Measurements from ENCODE around the gene LRRC37A3. TPM values are rescaled to one million over a fixed set of nuclear protein-coding genes. Genes with fewer than 3 reads are reported as not detected.
"Not testable (repeated sequence)": the region's sequence is repeated elsewhere in the genome, so short reads cannot be mapped to it uniquely, and the experiment has no call there.

The LRRC37A3 gene
- 1 to 10 TPM; 2.6 to 3.3 TPM for total RNA-seq

DNA sequence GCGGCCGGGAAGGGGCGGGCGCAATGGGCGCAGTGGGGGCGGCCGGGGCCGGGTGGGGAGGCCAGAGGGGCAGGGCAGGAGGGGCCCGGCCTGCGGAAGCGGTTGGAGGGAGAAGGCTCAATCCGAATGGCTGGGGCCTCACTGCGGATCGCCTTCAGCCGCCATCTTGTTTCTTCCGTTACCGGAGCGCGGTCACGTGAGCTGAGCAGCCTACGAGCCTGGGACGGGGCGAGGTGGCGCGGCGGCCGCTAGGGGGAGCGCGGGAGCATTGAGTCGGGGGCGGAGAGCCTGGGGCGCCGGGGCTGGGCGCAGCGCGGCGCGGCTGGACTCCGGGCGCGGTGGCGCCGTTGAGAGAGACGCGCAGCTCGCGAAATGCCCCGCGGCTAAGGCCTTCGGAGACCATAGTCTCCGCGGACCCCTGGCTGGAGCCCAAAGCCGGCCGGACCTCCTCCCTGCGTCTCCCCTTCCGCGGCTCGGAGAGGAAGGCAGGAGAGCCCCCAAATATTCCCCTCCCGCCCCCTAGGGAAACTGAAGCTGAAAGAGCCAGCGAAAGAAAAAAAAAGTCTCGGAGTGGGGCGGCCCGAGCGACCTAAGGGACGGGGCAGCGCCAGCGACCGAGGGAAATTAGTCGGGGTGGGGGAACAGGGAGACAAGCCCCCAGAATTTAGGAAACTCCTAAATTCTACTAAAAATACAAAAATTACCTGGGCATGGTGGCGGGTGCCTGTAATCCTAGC is at the start of gene LRRC37A3:
Gene LRRC37A3, minus strand, starts transcription at position 190 of the 737 bp plus-strand sequence. CDS start 22,221 bp downstream, outside the sequence.
- H3K27me3 Mint-ChIP-seq; H3K4me1 Mint-ChIP-seq; H3K36me3 Mint-ChIP-seq (ENCODE audit: low read depth); POLR2A ChIA-PET; H3K9me3 Mint-ChIP-seq (ENCODE audit: low read depth): not testable (repeated sequence)
- ATAC-seq = peak; percentile 98
- H3K4me3 Mint-ChIP-seq = peak within 1 kb of the TSS; percentile 73
- H3K27ac Mint-ChIP-seq = peak within 1 kb of the TSS; percentile 70
- intact Hi-C loops (cut with DNase I, micrococcal nuclease) = loop anchor here (1.0 to 5.0 kb wide), 7 partner anchors 43 to 278 kb away; partner anchors contain the start of genes GNA13 (in 2 of the 2), RGS9 (in 1 of the 2) and SMURF2 (in 1 of the 2)
- CTCF ChIA-PET = interaction anchor here (0.9 to 1.5 kb wide), 3 partner anchors 19 to 197 kb away, joined by 4 to 5 read pairs (median 5); no protein-coding TSS in a partner anchor
- peak; percentile 98 for DNase-seq

DNA sequence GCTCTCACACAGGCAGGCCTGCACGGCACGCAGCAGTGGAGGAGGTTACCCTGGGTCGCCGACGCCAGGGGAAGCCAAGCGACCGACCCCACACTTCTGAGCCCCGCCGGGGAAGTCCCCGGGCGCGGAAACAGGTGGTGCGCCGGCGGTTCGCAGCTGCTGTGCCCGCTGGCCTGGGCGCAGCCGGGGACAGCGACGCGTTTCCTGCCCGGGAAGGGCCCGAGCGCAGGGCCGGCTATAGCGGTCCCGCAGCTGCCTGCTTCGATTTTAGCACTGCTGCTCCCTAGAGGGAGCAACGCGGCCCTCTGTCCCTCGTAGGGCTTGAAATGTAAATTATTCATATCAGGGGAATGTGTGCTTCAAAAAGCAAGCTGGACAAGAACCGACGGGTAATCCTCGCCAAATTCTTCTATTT is 46.6 kb upstream of the LRRC37A3 start:
- CTCF ChIA-PET = interaction anchor here (0.7 to 1.2 kb wide), 2 partner anchors 23 to 691 kb away, joined by 3 to 5 read pairs; no protein-coding TSS in a partner anchor
- H3K9me3 Mint-ChIP-seq (ENCODE audit: low read depth); POLR2A ChIA-PET; H3K36me3 Mint-ChIP-seq (ENCODE audit: low read depth); H3K27me3 Mint-ChIP-seq: not testable (repeated sequence)
- peaks cover 63% of the 10 kb centered on the region for H3K4me1 Mint-ChIP-seq
- peak; percentile 85 for ATAC-seq
- peak overlapping the region; percentile 48 for H3K4me3 Mint-ChIP-seq
- intact Hi-C loops (cut with DNase I, micrococcal nuclease) = loop anchor here (1.0 to 5.0 kb wide), 4 partner anchors 76 to 171 kb away; partner anchors contain the start of gene RGS9 (in 1 of the 2)
- peak overlapping the region; percentile 55 for H3K27ac Mint-ChIP-seq
- peak; percentile 85 for DNase-seq

DNA sequence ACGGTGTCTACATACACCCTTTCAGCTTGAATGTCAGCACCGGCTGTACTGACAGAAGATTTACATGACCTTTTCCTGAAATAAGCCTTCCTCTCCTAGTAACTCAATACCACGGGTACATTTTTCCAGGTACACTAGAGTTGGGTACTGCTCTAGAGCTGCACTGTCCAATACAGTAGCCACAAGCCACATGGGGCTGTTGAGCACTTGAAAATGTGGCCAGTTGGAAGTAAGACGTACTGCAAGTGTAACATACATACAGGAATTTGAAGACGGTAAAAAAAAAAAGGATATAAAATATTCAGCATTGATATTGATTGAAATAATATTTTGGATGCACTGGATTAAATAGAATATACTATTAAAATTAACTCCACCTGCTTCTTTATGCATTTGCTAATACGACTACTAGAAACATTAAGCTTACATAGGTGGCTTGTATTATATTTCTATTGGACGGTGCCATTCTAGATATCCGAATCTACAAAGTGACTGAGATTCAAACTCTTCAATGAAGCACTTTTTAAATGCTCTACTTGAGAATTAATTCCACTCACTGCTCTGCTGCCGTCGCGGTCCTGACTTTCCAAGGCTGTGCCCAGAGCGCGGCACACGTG is 46.1 kb upstream of the LRRC37A3 start:
- ATAC-seq; H3K27me3 Mint-ChIP-seq; H3K36me3 Mint-ChIP-seq (ENCODE audit: low read depth); POLR2A ChIA-PET; DNase-seq; H3K9me3 Mint-ChIP-seq (ENCODE audit: low read depth): not testable (repeated sequence)
- Mint-ChIP-seq H3K4me3 (peak overlapping the region; percentile 48), H3K27ac (peak overlapping the region; percentile 75), H3K4me1 (peaks cover 59% of the 10 kb centered on the region)
- intact Hi-C loops (cut with DNase I, micrococcal nuclease) = loop anchor here in 1 of 2 experiments (2.0 to 5.0 kb wide), 2 partner anchors 77 to 135 kb away; no protein-coding TSS in a partner anchor
- CTCF ChIA-PET = interaction anchor here (0.7 to 1.2 kb wide), 2 partner anchors 22 to 691 kb away, joined by 3 to 5 read pairs; no protein-coding TSS in a partner anchor

DNA sequence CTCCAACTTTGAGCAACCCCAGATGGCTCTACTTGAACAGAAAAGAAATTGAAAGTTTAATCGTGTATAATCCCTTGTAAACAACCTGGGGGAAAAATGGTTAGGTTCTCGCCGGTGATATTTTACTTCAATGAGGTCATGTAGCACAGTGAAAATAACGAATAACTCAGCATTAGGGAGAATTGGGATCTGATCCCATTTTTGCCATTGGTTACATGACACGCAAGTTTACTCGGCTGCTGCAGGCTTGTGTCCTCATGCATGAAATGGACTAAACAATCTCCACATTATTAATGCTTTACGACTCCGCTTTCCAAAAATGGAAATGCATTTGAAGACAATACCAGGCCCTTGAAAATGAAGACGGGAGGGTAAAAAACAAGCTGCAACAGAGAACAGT is 45.5 kb upstream of the LRRC37A3 start:
- Mint-ChIP-seq H3K27me3 (no peaks in the 10 kb centered on the region), H3K36me3 (ENCODE audit: low read depth) (peaks cover 2% of the 10 kb centered on the region), H3K27ac (no peak overlapping the region), H3K9me3 (ENCODE audit: low read depth) (no peaks in the 10 kb centered on the region), H3K4me3 (peak overlapping the region; percentile 48), H3K4me1 (peaks cover 57% of the 10 kb centered on the region)
- POLR2A ChIA-PET = interaction anchor here (0.9 kb wide), 1 partner anchor 92 kb away, joined by 3 read pairs; no protein-coding TSS in a partner anchor
- no peak for ATAC-seq
- DNase-seq = no peak
- intact Hi-C loops (cut with DNase I, micrococcal nuclease) = loop anchor here (2.0 to 5.0 kb wide), 6 partner anchors 42 to 233 kb away; no protein-coding TSS in a partner anchor
- CTCF ChIA-PET = interaction anchor here (1.1 to 1.3 kb wide), 2 partner anchors 37 to 135 kb away, joined by 3 to 4 read pairs; no protein-coding TSS in a partner anchor

DNA sequence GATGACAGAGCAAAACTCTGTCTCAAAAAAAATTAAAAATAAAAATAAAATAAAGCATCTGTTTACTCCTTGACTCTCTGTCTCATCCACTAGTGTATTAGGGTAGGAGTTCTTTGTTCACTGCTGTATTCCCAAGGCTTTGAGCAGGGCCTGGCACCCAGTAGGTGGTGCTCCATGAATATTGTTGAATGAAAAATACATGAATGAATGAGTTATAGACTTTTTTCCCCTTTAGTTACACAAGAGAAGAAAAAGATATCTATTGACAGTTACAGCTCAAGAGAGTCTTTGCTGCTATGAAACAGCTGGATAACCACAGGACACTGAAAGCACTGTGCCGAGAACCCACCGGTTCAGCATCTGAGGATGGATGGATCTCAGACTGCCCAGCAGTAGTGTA is 44.5 kb upstream of the LRRC37A3 start:
- DNase-seq; H3K36me3 Mint-ChIP-seq (ENCODE audit: low read depth); H3K4me3 Mint-ChIP-seq; H3K27ac Mint-ChIP-seq; ATAC-seq; H3K27me3 Mint-ChIP-seq; H3K9me3 Mint-ChIP-seq (ENCODE audit: low read depth): not testable (repeated sequence)
- ChIA-PET CTCF (interaction anchor here (0.5 to 3.9 kb wide), 5 partner anchors 36 to 276 kb away, joined by 3 to 26 read pairs (median 3); no protein-coding TSS in a partner anchor), POLR2A (interaction anchor here (0.9 kb wide), 1 partner anchor 93 kb away, joined by 3 read pairs; no protein-coding TSS in a partner anchor)
- H3K4me1 Mint-ChIP-seq = peaks cover 49% of the 10 kb centered on the region
- intact Hi-C loops (cut with DNase I, micrococcal nuclease) = loop anchor here (2.0 to 5.0 kb wide), 9 partner anchors 37 to 235 kb away; partner anchors contain the start of gene RGS9 (in 1 of the 2)

DNA sequence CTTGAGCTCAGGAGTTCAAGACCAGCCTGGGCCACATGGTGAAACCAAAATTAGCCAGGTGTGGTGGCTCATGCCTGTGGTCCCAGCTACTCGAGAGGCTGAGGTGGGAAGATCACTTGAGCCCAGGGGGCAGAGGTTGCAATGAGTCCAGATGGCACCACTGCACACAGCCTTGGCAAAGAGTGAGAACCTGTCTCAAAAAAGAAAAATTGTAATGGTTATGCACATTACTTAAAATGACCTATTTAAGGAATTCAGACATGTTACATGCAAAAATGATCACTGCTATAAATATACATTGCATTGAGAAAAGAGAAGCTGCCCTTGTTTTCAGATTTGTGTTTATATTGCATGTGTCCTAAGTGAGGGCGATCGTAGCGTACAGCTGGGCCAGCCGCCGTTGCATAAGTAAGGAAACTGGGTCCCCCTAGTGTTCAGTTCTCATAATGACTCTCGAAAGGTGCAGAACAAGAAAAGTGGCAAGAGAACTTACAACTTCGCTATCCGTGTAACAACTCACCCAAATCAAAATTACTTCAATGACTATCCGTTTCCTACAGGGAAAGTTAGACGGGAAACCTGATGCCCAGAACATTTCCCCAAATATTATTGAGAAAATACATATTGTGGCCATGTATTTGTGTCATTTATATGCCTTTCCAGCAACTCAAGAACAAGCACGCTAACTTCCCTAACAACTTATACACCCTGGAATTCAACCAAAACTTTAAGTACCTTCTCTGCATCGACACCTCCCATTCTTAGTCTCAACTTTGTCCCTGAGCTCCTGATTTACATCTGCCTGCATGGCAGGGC is 42.5 kb upstream of the LRRC37A3 start:
- H3K4me3 Mint-ChIP-seq; H3K27me3 Mint-ChIP-seq; H3K36me3 Mint-ChIP-seq (ENCODE audit: low read depth); POLR2A ChIA-PET; H3K9me3 Mint-ChIP-seq (ENCODE audit: low read depth); H3K27ac Mint-ChIP-seq: not testable (repeated sequence)
- intact Hi-C loops (cut with DNase I, micrococcal nuclease) = loop anchor here (2.0 to 5.0 kb wide), 8 partner anchors 35 to 237 kb away; partner anchors contain the start of gene RGS9 (in 1 of the 2)
- peaks cover 29% of the 10 kb centered on the region for H3K4me1 Mint-ChIP-seq
- peak; percentile 65 for DNase-seq
- CTCF ChIA-PET = interaction anchor here (0.6 to 3.9 kb wide), 17 partner anchors 9 to 260 kb away, joined by 3 to 26 read pairs (median 4); no protein-coding TSS in a partner anchor
- ATAC-seq = peak; percentile 48

DNA sequence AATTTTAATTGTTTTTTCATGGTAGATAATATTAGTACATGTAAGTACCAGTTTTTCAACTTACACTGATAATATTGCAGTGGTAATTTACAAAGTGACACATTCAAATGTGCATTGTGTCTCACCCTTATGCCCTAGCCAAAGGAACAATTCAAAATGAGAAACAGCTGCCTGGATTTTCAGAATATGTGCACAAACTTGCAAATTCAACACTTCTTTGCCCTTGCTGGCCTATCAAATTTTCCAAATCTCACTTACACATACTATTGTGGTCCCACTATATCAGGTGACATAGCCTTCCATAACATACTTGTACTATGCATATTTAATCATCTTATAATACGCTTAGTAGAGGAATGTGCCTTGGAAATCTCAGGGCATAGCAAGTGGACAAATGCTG is 32.6 kb upstream of the LRRC37A3 start:
- Mint-ChIP-seq H3K27me3 (no peaks in the 10 kb centered on the region), H3K36me3 (ENCODE audit: low read depth) (no peaks in the 10 kb centered on the region), H3K4me3 (no peak overlapping the region), H3K4me1 (no peaks in the 10 kb centered on the region), H3K9me3 (ENCODE audit: low read depth) (no peaks in the 10 kb centered on the region), H3K27ac (no peak overlapping the region)
- ChIA-PET CTCF (interaction anchor here (0.7 to 1.4 kb wide), 4 partner anchors 10 to 533 kb away, joined by 3 to 4 read pairs (median 3); no protein-coding TSS in a partner anchor), POLR2A (no interaction called here)
- intact Hi-C loops (cut with DNase I, micrococcal nuclease) = no loop called here
- ATAC-seq (no peak), DNase-seq (no peak)

DNA sequence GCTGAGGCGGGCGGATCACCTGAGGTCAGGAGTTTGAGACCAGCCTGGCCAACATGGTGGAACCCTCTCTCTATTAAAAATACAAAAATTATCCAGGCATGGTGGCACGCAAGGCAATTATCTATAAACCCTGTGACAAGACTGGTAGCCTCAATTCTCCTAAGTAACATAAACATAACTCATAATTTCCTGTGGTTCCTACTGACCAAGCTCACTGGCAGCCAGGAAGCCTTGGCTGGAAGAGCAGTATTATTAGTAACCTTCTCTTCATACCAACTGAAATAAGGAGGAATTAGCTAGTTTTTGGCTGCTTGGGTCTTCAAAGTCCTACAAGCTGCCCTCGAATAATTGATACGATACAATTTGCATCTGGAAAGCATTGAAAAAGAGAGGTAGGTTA is 31.6 kb upstream of the LRRC37A3 start:
- Mint-ChIP-seq H3K27me3 (no peaks in the 10 kb centered on the region), H3K4me1 (no peaks in the 10 kb centered on the region), H3K27ac (no peak overlapping the region), H3K9me3 (ENCODE audit: low read depth) (no peaks in the 10 kb centered on the region), H3K36me3 (ENCODE audit: low read depth) (no peaks in the 10 kb centered on the region), H3K4me3 (no peak overlapping the region)
- no peak for DNase-seq
- ChIA-PET POLR2A (no interaction called here), CTCF (interaction anchor here (1.0 to 1.4 kb wide), 2 partner anchors 11 to 13 kb away, joined by 3 to 4 read pairs; no protein-coding TSS in a partner anchor)
- ATAC-seq = no peak
- intact Hi-C loops (cut with DNase I, micrococcal nuclease) = no loop called here

DNA sequence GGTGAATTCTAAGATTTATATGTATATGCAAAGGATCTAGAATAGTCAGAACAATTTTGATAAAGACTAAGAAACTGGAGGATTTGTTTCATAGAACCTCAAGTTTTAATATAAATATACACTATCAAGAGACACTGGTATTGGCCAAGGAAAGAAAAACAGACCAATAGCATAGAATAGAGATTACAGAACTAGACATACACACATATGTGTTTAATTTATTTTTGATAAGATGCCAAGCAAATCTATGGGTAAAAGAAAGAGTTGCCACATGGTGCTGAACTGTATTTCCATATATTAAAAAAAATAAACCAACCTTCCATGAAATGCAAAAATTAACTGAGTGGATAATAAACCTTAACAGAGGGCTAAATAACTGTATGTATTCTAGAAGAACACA is 27.9 kb upstream of the LRRC37A3 start:
- Mint-ChIP-seq H3K4me3 (no peak overlapping the region), H3K27me3 (no peaks in the 10 kb centered on the region), H3K36me3 (ENCODE audit: low read depth) (no peaks in the 10 kb centered on the region), H3K4me1 (no peaks in the 10 kb centered on the region), H3K9me3 (ENCODE audit: low read depth) (no peaks in the 10 kb centered on the region), H3K27ac (no peak overlapping the region)
- intact Hi-C loops (cut with DNase I, micrococcal nuclease) = no loop called here
- no peak for ATAC-seq
- no peak for DNase-seq
- POLR2A ChIA-PET = no interaction called here
- CTCF ChIA-PET = interaction anchor here (0.9 kb wide), 1 partner anchor 9 kb away, joined by 3 read pairs; no protein-coding TSS in a partner anchor

DNA sequence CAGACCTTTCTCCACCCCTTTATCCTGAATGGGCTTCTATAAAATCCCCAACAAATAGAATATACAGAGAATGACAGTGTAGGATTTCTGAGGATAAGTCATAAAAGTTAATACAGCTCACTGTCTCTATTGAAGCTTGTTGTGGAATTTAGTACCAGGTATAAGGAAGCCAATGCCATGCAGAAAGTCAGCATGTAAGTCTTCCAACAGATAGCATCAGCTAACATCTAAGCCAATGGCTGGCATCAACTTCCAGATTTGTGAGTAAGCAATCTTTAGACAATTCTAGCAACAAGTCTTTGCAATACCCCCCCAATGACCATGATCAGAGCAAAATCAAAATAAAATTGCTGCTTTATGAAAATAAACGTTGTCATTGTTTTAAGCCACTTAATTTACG is 22.5 kb upstream of the LRRC37A3 start:
- Mint-ChIP-seq H3K9me3 (ENCODE audit: low read depth) (no peaks in the 10 kb centered on the region), H3K4me1 (peaks cover 1% of the 10 kb centered on the region), H3K4me3 (no peak overlapping the region), H3K27me3 (no peaks in the 10 kb centered on the region), H3K27ac (no peak overlapping the region), H3K36me3 (ENCODE audit: low read depth) (no peaks in the 10 kb centered on the region)
- no peak for DNase-seq
- ChIA-PET CTCF (interaction anchor here (0.9 to 3.2 kb wide), 4 partner anchors 20 to 522 kb away, joined by 3 to 13 read pairs (median 6); partner anchors contain the start of gene RGS9), POLR2A (no interaction called here)
- intact Hi-C loops (cut with DNase I, micrococcal nuclease) = loop anchor here in 1 of 2 experiments (5.0 kb wide), 1 partner anchor 256 kb away; no protein-coding TSS in a partner anchor
- no peak for ATAC-seq

All from activated CD4-positive, alpha-beta T cell treated with anti-CD3 and anti-CD28 coated beads for 36 hours (primary cell).